ENCODE results near the gene COL4A3. TPM values are rescaled to one million over a fixed set of nuclear protein-coding genes. Genes with fewer than 3 reads are reported as not detected.

Gene COL4A3
- total and polyA plus RNA-seq, 8 donors = 4.3 to 43.3 (median 11.6) TPM

DNA sequence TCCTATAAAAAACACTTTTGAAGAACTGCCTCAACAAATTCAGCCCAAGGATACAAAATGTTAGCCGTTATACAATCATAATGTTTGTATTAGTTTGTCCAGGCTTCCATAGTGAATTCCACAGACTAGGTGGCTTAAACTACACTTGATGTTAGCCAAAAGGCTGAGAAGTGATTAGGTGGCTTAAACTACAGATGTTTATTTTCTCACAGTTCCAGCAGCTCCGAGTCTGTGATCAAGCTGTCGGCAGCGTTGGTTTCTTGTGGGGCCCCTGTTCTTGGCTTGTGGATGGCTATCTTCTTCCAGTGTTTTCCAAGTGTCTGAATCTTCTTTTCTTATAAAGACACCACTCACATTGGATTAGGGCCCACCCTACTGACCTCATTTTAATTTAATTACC lies 129.1 kb downstream of the COL4A3 start:
- no peaks in the 10 kb centered on the region for H3K9me3 ChIP-seq
- no peaks in the 10 kb centered on the region for H3K36me3 ChIP-seq
- intact Hi-C loops (cut with DNase I) = no loop called here
- ATAC-seq (no peak), DNase-seq (no peak)
- H3K4me3 ChIP-seq = no peak overlapping the region
- no peaks in the 10 kb centered on the region for H3K27me3 ChIP-seq
- no peak overlapping the region for H3K27ac ChIP-seq
- no peaks in the 10 kb centered on the region for H3K4me1 ChIP-seq
- TF ChIP-seq, protein P1, sequence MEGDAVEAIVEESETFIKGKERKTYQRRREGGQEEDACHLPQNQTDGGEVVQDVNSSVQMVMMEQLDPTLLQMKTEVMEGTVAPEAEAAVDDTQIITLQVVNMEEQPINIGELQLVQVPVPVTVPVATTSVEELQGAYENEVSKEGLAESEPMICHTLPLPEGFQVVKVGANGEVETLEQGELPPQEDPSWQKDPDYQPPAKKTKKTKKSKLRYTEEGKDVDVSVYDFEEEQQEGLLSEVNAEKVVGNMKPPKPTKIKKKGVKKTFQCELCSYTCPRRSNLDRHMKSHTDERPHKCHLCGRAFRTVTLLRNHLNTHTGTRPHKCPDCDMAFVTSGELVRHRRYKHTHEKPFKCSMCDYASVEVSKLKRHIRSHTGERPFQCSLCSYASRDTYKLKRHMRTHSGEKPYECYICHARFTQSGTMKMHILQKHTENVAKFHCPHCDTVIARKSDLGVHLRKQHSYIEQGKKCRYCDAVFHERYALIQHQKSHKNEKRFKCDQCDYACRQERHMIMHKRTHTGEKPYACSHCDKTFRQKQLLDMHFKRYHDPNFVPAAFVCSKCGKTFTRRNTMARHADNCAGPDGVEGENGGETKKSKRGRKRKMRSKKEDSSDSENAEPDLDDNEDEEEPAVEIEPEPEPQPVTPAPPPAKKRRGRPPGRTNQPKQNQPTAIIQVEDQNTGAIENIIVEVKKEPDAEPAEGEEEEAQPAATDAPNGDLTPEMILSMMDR (IDR thresholded peaks at IDR 0.05) = no peak

- intact Hi-C loops (cut with DNase I) = no loop called here
Measured at GRCh38 chr2:227295806-227296205, 131.4 kb downstream of the COL4A3 start.

DNA sequence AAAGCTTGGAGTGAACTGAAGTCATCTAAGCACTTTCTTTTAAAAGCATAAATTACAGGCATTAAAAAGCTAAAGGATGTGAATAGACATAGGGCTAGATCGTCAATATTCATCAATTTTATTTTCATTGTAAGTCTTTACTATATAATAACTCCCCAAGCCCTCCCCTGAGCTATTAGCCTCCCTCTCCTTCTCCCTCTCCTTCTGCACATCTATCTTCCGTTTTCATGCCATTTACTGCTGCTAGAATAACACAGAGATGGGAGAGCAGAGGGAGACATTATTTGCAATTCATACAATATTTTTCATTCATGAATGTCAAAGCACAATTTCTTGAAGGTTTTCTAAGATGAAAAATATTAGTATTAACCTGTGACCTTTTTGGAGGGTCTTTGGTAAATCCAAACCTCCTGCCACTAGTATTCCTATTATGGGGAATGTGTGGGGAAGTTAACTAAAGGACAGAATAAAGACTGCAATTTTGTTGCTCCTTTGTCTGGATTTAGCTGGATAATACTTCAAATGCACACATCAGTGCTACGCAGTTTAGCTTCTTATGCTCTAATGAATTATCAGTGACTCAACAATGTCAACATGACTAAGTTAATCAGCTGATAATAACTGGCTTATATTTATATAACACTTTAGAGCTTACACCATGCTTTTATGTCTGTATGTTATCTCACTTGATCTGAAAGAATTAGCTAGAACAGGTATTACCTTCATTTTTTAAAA lies 132.4 kb downstream of the COL4A3 start:
- ATAC-seq (peak; percentile 65), DNase-seq (no peak)
- intact Hi-C loops (cut with DNase I) = no loop called here

More at GRCh38 chr2:227295806-227296205, 131.4 kb downstream of the COL4A3 start:
- no peak for DNase-seq
- no peaks in the 10 kb centered on the region for H3K4me1 ChIP-seq
- TF ChIP-seq, protein P1 (IDR thresholded peaks at IDR 0.05) = no peak
- H3K4me3 ChIP-seq = no peak overlapping the region
- H3K9me3 ChIP-seq = no peaks in the 10 kb centered on the region
- H3K27me3 ChIP-seq = no peaks in the 10 kb centered on the region
- H3K27ac ChIP-seq = no peak overlapping the region
- no peaks in the 10 kb centered on the region for H3K36me3 ChIP-seq
- ATAC-seq = no peak

DNA sequence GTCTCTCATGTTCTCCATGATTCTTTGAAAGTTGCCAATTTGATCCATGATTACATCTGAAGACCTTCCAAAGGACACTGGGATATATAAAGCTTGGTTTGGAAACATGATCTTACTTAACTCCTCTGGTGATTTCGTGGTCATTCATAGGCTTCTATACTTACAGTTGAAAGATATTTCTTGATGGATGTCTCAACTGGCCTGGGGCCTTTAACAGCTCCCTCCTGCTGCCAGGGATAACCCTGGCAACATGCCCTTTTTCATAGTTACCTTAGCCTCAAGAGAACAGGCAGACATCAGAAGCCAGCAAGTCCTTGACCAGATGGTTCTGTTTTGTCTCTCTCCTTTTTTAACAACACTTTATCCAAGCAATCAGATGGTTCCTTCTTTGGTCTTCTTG lies 137.1 kb downstream of the COL4A3 start:
- H3K27me3 ChIP-seq = no peaks in the 10 kb centered on the region
- no peaks in the 10 kb centered on the region for H3K9me3 ChIP-seq
- H3K36me3 ChIP-seq = peaks cover 0 to 4% of the 10 kb centered on the region in 2 donors
- intact Hi-C loops (cut with DNase I) = no loop called here
- no peak for ATAC-seq
- no peak for DNase-seq
- TF ChIP-seq, protein P1 (IDR thresholded peaks at IDR 0.05) = no peak
- H3K27ac ChIP-seq = no peak overlapping the region
- no peak overlapping the region for H3K4me3 ChIP-seq
- H3K4me1 ChIP-seq = no peaks in the 10 kb centered on the region

More for the DNA sequence above, 132.4 kb downstream of the COL4A3 start:
- Histone ChIP-seq H3K4me3 (no peak overlapping the region), H3K27me3 (no peaks in the 10 kb centered on the region), H3K9me3 (no peaks in the 10 kb centered on the region), H3K27ac (no peak overlapping the region), H3K36me3 (no peaks in the 10 kb centered on the region), H3K4me1 (no peaks in the 10 kb centered on the region)
- TF ChIP-seq, protein P1 (IDR thresholded peaks at IDR 0.05) = no peak

DNA sequence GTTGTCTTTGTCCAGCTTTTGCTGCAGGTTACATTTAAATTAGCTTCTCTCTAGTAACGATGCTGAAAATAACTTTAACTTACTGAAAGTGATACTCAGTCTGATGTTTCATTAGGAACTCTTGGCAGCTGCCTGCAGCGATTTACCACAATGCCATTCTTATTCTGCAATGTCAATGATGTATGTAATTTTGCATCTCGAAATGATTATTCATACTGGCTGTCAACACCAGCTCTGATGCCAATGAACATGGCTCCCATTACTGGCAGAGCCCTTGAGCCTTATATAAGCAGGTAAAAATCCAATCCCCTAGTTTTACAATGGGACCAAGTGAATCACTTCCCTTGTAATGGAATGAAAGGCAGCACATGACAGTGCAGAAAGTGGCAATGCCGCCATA lies 144.4 kb downstream of the COL4A3 start:
- Histone ChIP-seq H3K27ac (no peak overlapping the region), H3K4me1 (no peaks in the 10 kb centered on the region), H3K9me3 (no peaks in the 10 kb centered on the region), H3K27me3 (no peaks in the 10 kb centered on the region), H3K4me3 (no peak overlapping the region), H3K36me3 (peaks cover 0 to 4% of the 10 kb centered on the region in 2 donors)
- intact Hi-C loops (cut with DNase I) = no loop called here
- TF ChIP-seq, protein P1 (IDR thresholded peaks at IDR 0.05) = no peak
- no peak for DNase-seq
- no peak for ATAC-seq

Data from left lung (tissue), 10 donors.